RWPE2 (cell line): ENCODE results near the gene LIAS.

Experiments
- ATAC-seq: fragments of 200-7000 bp; cut with Tn5 transposase; 3 replicates; pipeline ENCODE4 v1.9.1; 2021; ENCODE audit warnings: low read depth
- DNase-seq: peaks from one replicate; pipeline ENCODE4 v3.0.0-alpha.2; 2020; ENCODE audit warnings: low spot score
- H3K27ac ChIP-seq: fragments of 450-650 bp; 2 replicates; pipeline ENCODE4 v1.5.1; 2017; ENCODE audit warnings: mild to moderate bottlenecking; ENCODE audit not compliant: poor library complexity, severe bottlenecking
- H3K27me3 ChIP-seq: fragments of 250-450 bp; sonication (Bioruptor Pico); 2 replicates; pipeline ENCODE4 v1.5.1; 2021; ENCODE audit warnings: mild to moderate bottlenecking, moderate library complexity; ENCODE audit not compliant: insufficient read depth, poor library complexity, severe bottlenecking
- H3K36me3 ChIP-seq: fragments of 250-450 bp; sonication (Bioruptor Pico); 2 replicates; pipeline ENCODE4 v1.5.1; 2020; ENCODE audit warnings: low read depth, mild to moderate bottlenecking, moderate library complexity
- H3K4me1 ChIP-seq: fragments of 250-450 bp; sonication (Bioruptor Pico); 2 replicates; pipeline ENCODE4 v1.5.1; 2021; ENCODE audit warnings: mild to moderate bottlenecking, moderate library complexity; ENCODE audit not compliant: insufficient read depth, poor library complexity, severe bottlenecking
- H3K4me3 ChIP-seq: fragments of 250-450 bp; sonication (Bioruptor Pico); 2 replicates; pipeline ENCODE4 v1.5.1; 2021; ENCODE audit warnings: mild to moderate bottlenecking, moderate library complexity; ENCODE audit not compliant: severe bottlenecking
- H3K9me3 ChIP-seq: fragments of 250-450 bp; sonication (Bioruptor Pico); 2 replicates; pipeline ENCODE4 v1.5.1; 2021; ENCODE audit warnings: mild to moderate bottlenecking, moderate library complexity; ENCODE audit not compliant: severe bottlenecking
- CTCF ChIP-seq: fragments of 450-650 bp; IDR thresholded peaks from one replicate; pipeline ENCODE4 v1.5.1; 2017; ENCODE audit warnings: mild to moderate bottlenecking, moderate library complexity; ENCODE audit not compliant: poor library complexity, severe bottlenecking

Gene LIAS

GRCh38 chr4:39426728-39427127, 32.1 kb upstream of the LIAS start:
- Histone ChIP-seq H3K36me3 (no peaks in the 10 kb centered on the region), H3K9me3 (no peaks in the 10 kb centered on the region), H3K27ac (no peak overlapping the region), H3K4me1 (no peaks in the 10 kb centered on the region), H3K27me3 (no peaks in the 10 kb centered on the region), H3K4me3 (no peak overlapping the region)
- no peak for TF ChIP-seq CTCF
- no peak for DNase-seq
- no peak for ATAC-seq

DNA sequence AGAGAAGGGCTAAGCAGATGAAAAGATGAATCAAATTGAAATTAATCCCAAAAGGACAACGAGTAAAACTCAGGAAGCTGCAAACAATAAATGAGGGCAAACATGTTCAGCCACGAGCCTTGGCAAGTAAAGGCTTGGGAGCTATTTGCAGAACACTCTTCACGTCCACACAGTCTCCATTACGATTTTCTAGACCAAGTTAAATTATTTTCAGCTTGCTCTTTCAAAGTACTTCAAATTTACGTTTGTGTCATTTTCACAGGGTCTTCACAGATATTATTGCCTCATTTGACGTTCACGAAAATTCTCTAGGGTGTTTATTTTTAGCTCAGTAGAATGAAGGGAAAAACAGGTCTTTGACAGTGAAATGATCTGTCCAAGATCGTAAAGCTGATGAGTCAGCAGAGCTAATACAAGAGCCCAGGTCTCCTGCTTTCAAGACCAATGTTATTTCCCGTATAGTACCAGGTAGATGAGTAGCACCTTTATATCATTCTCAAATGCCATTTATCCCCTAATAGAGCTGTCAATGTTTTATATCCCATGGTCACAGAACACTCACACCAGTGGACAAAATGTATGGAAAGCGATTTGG, 31.2 kb upstream of the LIAS start:
- TF ChIP-seq CTCF, result no peak

GRCh38 chr4:39429476-39430334, 29.2 kb upstream of the LIAS start:
- H3K27ac ChIP-seq, result no peak overlapping the region
- H3K4me1 ChIP-seq, result no peaks in the 10 kb centered on the region
- no peaks in the 10 kb centered on the region for H3K9me3 ChIP-seq
- no peak for ATAC-seq
- DNase-seq, result no peak
- H3K4me3 ChIP-seq, result no peak overlapping the region
- no peaks in the 10 kb centered on the region for H3K36me3 ChIP-seq
- TF ChIP-seq CTCF, result no peak
- H3K27me3 ChIP-seq, result no peaks in the 10 kb centered on the region

More for the DNA sequence above, 31.2 kb upstream of the LIAS start:
- no peak overlapping the region for H3K27ac ChIP-seq
- peak; percentile 73 for ATAC-seq
- no peaks in the 10 kb centered on the region for H3K36me3 ChIP-seq
- no peaks in the 10 kb centered on the region for H3K27me3 ChIP-seq
- H3K4me1 ChIP-seq, result no peaks in the 10 kb centered on the region
- no peak overlapping the region for H3K4me3 ChIP-seq
- no peak for DNase-seq
- H3K9me3 ChIP-seq, result no peaks in the 10 kb centered on the region

DNA sequence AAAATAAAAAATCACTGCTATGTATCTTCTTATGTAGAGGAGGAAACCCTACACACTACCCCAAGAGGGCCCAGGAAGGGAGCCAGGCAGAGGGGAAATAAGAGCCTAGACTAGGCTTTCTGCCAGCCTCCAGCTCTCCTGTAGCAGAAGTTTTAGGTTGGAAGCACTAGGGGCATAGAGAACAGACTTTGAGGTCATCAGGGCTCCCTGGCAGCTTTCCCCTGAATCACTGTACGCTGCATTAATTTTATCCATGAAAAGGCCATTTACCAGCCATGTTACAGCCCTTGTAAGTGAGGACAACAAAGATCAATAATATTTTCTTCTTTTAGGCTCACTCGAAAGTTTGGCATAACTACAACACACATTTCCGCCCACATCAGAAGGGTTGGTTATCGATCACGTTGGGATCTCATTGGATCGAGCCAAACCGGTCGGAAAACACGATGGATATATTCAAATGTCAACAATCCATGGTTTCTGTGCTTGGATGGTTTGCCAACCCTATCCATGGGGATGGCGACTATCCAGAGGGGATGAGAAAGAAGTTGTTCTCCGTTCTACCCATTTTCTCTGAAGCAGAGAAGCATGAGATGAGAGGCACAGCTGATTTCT, 24.9 kb upstream of the LIAS start:
- Histone ChIP-seq H3K9me3 (no peaks in the 10 kb centered on the region), H3K36me3 (no peaks in the 10 kb centered on the region), H3K4me3 (no peak overlapping the region), H3K4me1 (no peaks in the 10 kb centered on the region), H3K27ac (no peak overlapping the region), H3K27me3 (peaks cover 3% of the 10 kb centered on the region)
- no peak for DNase-seq
- no peak for TF ChIP-seq CTCF
- ATAC-seq, result no peak
